Thyroid gland (tissue), 4 donors: ENCODE data around the gene TRIM65.

Experiments
- POLR2A ChIP-seq, 2 donors: fragments of 450-650 bp; IDR thresholded peaks; one replicate each; pipeline ENCODE4 v1.6.1; 2017; ENCODE audit warnings: antibody characterized with exemption in 2 of 2, mild to moderate bottlenecking in 2 of 2, moderate library complexity in 1 of 2
- TF ChIP-seq, protein P1 (sequence below), 6 experiments: fragments of 200-600 bp in 3 of 6; fragments of 450-650 bp in 3 of 6; sonication (generic) in 3 of 6; IDR thresholded peaks; one replicate each; pipeline ENCODE4 v1.5.1; 2016 to 2019; ENCODE audit warnings: antibody characterized with exemption in 6 of 6, mild to moderate bottlenecking in 2 of 6, inconsistent platforms in 1 of 6, moderate library complexity in 1 of 6

DNA sequence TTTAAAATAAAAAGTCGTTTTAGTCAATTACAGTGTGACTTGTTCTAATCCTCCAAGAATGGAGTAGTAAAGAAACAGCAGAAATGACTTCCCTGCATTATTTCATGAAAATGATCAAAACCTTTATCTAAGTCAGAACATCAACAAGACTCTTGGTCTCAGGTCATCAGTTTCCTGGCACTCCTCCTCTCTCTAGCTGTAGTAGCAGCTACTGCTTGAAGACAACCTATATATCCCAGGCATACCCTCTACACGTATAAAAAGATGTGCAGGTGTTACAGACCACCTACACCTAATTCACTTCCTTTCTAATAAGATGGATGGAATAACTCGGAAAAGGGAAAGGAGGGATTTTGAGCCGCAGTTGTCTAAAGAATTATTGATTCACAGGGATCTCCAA, 45.7 kb upstream of the TRIM65 start:
- TF ChIP-seq, protein P1, sequence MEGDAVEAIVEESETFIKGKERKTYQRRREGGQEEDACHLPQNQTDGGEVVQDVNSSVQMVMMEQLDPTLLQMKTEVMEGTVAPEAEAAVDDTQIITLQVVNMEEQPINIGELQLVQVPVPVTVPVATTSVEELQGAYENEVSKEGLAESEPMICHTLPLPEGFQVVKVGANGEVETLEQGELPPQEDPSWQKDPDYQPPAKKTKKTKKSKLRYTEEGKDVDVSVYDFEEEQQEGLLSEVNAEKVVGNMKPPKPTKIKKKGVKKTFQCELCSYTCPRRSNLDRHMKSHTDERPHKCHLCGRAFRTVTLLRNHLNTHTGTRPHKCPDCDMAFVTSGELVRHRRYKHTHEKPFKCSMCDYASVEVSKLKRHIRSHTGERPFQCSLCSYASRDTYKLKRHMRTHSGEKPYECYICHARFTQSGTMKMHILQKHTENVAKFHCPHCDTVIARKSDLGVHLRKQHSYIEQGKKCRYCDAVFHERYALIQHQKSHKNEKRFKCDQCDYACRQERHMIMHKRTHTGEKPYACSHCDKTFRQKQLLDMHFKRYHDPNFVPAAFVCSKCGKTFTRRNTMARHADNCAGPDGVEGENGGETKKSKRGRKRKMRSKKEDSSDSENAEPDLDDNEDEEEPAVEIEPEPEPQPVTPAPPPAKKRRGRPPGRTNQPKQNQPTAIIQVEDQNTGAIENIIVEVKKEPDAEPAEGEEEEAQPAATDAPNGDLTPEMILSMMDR (IDR thresholded peaks at IDR 0.05), result no peak
- TF ChIP-seq POLR2A (IDR thresholded peaks at IDR 0.05), result no peak
